Cardiac muscle cell (in vitro differentiated cells and primary cell): ENCODE data around the gene CD40. TPM values are rescaled to one million over a fixed set of nuclear protein-coding genes. Genes with fewer than 3 reads are reported as not detected.
A peak's percentile ranks its signal among the peaks of the same experiment; 100 is the strongest.

Experiments used
- DNase-seq, 2 donors: peaks; one replicate each; pipeline versions ENCODE4 v3.0.0 to v3.0.0-alpha.2; 2010 to 2017; ENCODE audit warnings: low read depth in 1 of 2, low spot score in 1 of 2
- H3K27ac ChIP-seq: fragments of 200-600 bp; sonication (generic); 2 replicates; pipeline ENCODE4 v1.5.1; 2016
- H3K27me3 ChIP-seq: fragments of 200-600 bp; sonication (generic); 2 replicates; pipeline ENCODE4 v1.6.0; 2016; ENCODE audit warnings: control low read depth
- H3K36me3 ChIP-seq: fragments of 200-600 bp; sonication (generic); 2 replicates; pipeline ENCODE4 v1.5.1; 2016; ENCODE audit warnings: control low read depth
- H3K4me1 ChIP-seq: fragments of 200-600 bp; sonication (generic); 2 replicates; pipeline ENCODE4 v1.8.1; 2017; ENCODE audit warnings: low read depth, mild to moderate bottlenecking, mixed run types
- H3K4me3 ChIP-seq: fragments of 200-600 bp; sonication (generic); 2 replicates; pipeline ENCODE4 v1.5.1; 2016; ENCODE audit warnings: mild to moderate bottlenecking
- H3K9me3 ChIP-seq: fragments of 200-600 bp; sonication (generic); 2 replicates; pipeline ENCODE4 v1.5.1; 2017; ENCODE audit warnings: low read depth, mild to moderate bottlenecking, control low read depth
- polyA plus RNA-seq: library from polyadenylated mRNA; unstranded; fragments of >200 nt; fragmentation: Nextera tagmentation; extraction: Ambion mirVana; gene quantifications from 2 replicates; pipeline ENCODE4 v1.2.1, GENCODE V29; 2016
- total RNA-seq: library from RNA; depleted of rRNA; stranded (reverse); fragments of >200 nt; gene quantifications from 2 replicates; pipeline ENCODE4 v1.2.3, GENCODE V29; 2016
- TF ChIP-seq, protein P1 (sequence below): IDR thresholded peaks from 2 replicates; pipeline ENCODE4 v1.5.1; 2012; ENCODE audit warnings: low read depth, mild to moderate bottlenecking, low read length

The CD40 gene
- total and polyA plus RNA-seq, 2 experiments from 2014 or later: 0.42 to 1.5 TPM

- TF ChIP-seq, protein P1, sequence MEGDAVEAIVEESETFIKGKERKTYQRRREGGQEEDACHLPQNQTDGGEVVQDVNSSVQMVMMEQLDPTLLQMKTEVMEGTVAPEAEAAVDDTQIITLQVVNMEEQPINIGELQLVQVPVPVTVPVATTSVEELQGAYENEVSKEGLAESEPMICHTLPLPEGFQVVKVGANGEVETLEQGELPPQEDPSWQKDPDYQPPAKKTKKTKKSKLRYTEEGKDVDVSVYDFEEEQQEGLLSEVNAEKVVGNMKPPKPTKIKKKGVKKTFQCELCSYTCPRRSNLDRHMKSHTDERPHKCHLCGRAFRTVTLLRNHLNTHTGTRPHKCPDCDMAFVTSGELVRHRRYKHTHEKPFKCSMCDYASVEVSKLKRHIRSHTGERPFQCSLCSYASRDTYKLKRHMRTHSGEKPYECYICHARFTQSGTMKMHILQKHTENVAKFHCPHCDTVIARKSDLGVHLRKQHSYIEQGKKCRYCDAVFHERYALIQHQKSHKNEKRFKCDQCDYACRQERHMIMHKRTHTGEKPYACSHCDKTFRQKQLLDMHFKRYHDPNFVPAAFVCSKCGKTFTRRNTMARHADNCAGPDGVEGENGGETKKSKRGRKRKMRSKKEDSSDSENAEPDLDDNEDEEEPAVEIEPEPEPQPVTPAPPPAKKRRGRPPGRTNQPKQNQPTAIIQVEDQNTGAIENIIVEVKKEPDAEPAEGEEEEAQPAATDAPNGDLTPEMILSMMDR: no peak
- Histone ChIP-seq H3K36me3 (no peaks in the 10 kb centered on the region), H3K4me3 (no peak overlapping the region), H3K27me3 (no peaks in the 10 kb centered on the region), H3K27ac (no peak overlapping the region), H3K4me1 (no peaks in the 10 kb centered on the region), H3K9me3 (no peaks in the 10 kb centered on the region)
- DNase-seq: no peak
Measured at GRCh38 chr20:46123482-46124245, 5.5 kb downstream of the CD40 start.

GRCh38 chr20:46126440-46127056 lies 8.4 kb downstream of the CD40 start:
- no peaks in the 10 kb centered on the region for H3K36me3 ChIP-seq
- TF ChIP-seq, protein P1: no peak
- H3K4me1 ChIP-seq: peaks cover 10% of the 10 kb centered on the region
- DNase-seq: no peak
- H3K4me3 ChIP-seq: no peak overlapping the region
- H3K27ac ChIP-seq: no peak overlapping the region
- H3K27me3 ChIP-seq: no peaks in the 10 kb centered on the region
- no peaks in the 10 kb centered on the region for H3K9me3 ChIP-seq

- Histone ChIP-seq H3K27me3 (no peaks in the 10 kb centered on the region), H3K36me3 (no peaks in the 10 kb centered on the region), H3K27ac (no peak overlapping the region), H3K4me1 (peaks cover 10% of the 10 kb centered on the region), H3K4me3 (no peak overlapping the region), H3K9me3 (no peaks in the 10 kb centered on the region)
- DNase-seq: no peak
- TF ChIP-seq, protein P1: no peak
Measured at GRCh38 chr20:46127396-46128010, 9.4 kb downstream of the CD40 start.

DNA sequence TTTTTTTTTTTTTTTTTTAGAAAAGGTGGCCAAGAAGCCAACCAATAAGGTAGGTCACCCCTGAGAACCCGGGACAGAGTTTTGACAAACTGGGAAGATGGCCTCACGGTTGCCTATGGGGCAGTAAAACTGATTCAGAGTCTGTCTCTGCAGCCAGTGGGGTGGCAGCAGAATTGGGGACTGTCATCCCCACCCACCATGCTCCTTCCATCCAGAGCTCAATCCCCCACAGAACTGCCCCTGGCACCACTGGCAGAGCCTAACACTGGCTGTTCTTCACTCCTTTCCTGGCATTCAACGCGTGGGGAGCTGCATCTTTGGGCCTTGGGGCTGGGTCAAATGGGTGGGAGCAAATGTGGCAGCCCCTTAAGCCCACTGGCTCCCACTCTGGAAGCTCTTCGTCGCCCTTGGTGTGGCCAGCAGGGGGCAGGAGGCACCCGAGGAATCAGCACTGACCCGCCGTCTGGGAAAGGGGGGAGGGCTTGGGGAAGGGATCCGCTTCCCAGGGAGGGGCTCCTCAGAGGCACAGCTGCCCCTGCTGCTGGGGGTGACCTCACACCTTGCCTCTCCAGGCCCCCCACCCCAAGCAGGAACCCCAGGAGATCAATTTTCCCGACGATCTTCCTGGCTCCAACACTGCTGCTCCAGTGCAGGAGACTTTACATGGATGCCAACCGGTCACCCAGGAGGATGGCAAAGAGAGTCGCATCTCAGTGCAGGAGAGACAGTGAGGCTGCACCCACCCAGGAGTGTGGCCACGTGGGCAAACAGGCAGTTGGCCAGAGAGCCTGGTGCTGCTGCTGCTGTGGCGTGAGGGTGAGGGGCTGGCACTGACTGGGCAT lies 10.4 kb downstream of the CD40 start:
- Histone ChIP-seq H3K9me3 (no peaks in the 10 kb centered on the region), H3K27ac (no peak overlapping the region), H3K4me3 (no peak overlapping the region), H3K36me3 (no peaks in the 10 kb centered on the region), H3K4me1 (peaks cover 10% of the 10 kb centered on the region), H3K27me3 (no peaks in the 10 kb centered on the region)
- TF ChIP-seq, protein P1: peak; percentile 69
- DNase-seq: peak; percentile 27 to 51

GRCh38 chr20:46129955-46130481 lies 11.9 kb downstream of the CD40 start:
- no peaks in the 10 kb centered on the region for H3K9me3 ChIP-seq
- H3K4me3 ChIP-seq: no peak overlapping the region
- peaks cover 10% of the 10 kb centered on the region for H3K4me1 ChIP-seq
- TF ChIP-seq, protein P1: no peak
- H3K27me3 ChIP-seq: no peaks in the 10 kb centered on the region
- DNase-seq: peak; percentile 4 to 57
- no peaks in the 10 kb centered on the region for H3K36me3 ChIP-seq
- no peak overlapping the region for H3K27ac ChIP-seq
